Subcutaneous adipose tissue (tissue), 4 donors: Measurements from ENCODE around the gene ACTC1. TPM values are rescaled to one million over a fixed set of nuclear protein-coding genes. Genes with fewer than 3 reads are reported as not detected.

Experiments
- CTCF ChIP-seq: fragments of 450-650 bp; IDR thresholded peaks from one replicate; pipeline ENCODE4 v1.5.1; 2016; ENCODE audit warnings: low read depth, mild to moderate bottlenecking, control low read depth, antibody characterized with exemption, moderate library complexity
- total RNA-seq, 4 donors: library from RNA; depleted of rRNA; stranded (reverse); fragments of >200 nt; gene quantifications; one replicate each; pipeline ENCODE4 v1.1.0, GENCODE V29; 2016

The ACTC1 gene
- total RNA-seq, 4 donors from 2014 or later, result 0.44 TPM; not detected in 3

DNA sequence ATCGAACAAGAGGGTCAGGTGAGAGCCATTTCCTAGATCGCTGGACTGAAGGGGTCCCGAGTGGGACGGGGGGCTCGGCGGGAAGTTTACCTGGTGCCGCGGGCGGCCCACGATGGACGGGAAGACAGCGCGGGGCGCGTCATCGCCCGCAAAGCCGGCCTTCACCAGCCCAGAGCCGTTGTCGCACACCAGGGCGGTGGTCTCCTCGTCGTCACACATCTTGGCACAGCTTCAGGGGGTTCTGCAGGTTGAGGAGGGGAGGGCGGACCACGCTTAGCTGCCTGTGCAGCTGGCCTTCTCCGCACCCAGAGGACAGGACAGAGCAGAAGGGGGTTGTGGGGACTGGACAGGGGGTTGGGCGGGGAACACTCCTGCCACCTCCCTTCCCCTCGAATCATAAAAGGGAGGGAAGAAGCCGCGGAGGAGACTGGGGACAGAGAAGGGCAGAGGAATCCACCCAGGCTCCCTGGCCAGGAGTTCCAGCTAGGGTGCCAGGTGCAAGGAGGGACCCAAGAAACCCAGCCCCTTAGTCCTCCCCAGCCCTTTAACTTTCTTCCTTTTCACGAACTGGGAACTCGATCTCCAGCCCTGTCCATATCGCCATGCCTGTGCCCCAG, 651 bp downstream of the ACTC1 start:
- TF ChIP-seq CTCF, result no peak

GRCh38 chr15:34793901-34794300, 1.4 kb downstream of the ACTC1 start:
- no peak for TF ChIP-seq CTCF

- no peak for TF ChIP-seq CTCF
Observed at GRCh38 chr15:34793071-34793470, 2.3 kb downstream of the ACTC1 start.

DNA sequence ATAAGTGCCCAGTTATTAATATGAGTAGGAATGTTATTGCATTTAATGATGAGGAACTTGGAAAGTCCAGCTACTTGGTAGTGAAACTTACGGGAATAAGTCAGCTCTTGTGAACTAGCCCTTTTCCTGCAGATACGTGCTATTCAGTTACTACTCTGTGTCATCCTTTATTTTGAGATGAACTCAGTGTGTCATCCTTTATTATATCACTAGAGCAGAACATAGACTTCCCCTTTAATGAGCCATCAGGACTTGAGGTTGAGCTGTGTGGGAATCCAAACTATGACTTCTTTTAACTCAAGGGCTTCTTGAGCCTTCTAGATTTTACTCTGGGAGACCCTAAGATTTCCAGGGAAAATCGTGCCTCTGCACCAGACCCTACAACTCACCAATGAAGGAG, 3.6 kb downstream of the ACTC1 start:
- no peak for TF ChIP-seq CTCF

- no peak for TF ChIP-seq CTCF
Observed at GRCh38 chr15:34790121-34790520, 5.2 kb downstream of the ACTC1 start.

DNA sequence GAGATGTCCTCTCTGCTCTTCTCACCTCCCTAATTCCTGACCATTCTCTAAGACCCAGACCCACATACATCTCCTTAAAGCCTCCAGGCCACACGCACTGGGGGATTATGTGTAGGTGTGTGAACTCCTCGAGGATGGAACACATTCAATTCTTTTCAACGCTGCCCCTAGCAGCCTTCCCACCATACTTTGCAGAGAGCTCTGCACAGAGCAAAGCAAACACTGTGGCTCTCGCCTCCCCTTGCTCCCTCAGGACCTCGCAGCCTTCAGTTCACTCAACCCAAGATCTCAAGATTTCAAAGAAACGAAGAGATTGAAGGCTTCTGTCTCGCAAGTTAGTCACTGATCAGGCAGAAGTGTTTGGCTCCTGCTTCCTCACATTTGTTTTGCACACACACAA, 6.0 kb downstream of the ACTC1 start:
- TF ChIP-seq CTCF, result no peak

DNA sequence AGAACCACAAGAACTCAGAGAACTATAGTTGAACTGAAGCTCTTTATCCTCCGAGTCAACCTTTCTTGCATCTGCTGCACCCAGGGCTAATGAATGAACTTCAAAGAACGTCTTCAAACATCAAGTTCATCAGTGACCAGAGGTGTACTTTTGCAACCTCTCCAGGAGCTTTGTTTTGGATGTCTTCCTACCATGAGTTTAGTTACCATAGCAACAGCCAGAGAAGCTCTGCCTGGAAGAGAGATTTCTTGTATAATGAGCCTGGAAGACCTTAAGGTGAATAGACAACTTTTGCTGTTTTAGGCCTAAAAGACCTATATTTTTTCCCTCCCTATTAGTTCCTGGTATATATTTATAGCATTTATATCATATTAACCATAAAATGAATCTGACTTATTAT, 9.1 kb downstream of the ACTC1 start:
- no peak for TF ChIP-seq CTCF
